LNCAP (cell line): Measurements from ENCODE around the gene ITPRIPL2.

Source experiments
- TF ChIP-seq, protein P1 (sequence below): fragments of 450-650 bp; IDR thresholded peaks from 2 replicates; pipeline ENCODE4 v1.5.1; 2017; ENCODE audit warnings: mild to moderate bottlenecking

ITPRIPL2 gene

GRCh38 chr16:19094542-19095365 lies 19.0 kb upstream of the ITPRIPL2 start:
- TF ChIP-seq, protein P1, sequence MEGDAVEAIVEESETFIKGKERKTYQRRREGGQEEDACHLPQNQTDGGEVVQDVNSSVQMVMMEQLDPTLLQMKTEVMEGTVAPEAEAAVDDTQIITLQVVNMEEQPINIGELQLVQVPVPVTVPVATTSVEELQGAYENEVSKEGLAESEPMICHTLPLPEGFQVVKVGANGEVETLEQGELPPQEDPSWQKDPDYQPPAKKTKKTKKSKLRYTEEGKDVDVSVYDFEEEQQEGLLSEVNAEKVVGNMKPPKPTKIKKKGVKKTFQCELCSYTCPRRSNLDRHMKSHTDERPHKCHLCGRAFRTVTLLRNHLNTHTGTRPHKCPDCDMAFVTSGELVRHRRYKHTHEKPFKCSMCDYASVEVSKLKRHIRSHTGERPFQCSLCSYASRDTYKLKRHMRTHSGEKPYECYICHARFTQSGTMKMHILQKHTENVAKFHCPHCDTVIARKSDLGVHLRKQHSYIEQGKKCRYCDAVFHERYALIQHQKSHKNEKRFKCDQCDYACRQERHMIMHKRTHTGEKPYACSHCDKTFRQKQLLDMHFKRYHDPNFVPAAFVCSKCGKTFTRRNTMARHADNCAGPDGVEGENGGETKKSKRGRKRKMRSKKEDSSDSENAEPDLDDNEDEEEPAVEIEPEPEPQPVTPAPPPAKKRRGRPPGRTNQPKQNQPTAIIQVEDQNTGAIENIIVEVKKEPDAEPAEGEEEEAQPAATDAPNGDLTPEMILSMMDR = no peak

DNA sequence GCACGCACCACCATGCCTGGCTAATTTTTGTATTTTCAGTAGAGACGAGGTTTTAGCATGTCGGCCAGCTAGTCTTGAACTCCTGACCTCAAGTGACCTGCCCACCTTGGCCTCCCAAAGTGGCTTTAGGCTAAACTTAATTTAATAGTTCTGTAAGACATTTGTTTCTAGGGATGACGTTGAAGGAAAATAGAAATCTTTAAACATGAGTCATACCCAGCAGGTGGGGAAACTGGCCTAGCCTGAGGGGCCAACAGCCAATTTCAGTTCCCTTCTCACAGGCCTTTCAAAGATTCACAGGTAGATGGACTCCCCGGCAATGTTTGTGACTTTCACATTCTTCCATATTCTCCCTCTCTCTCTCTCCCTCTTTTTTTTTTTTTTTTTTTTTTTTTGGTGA lies 18.1 kb upstream of the ITPRIPL2 start:
- TF ChIP-seq, protein P1 = no peak

GRCh38 chr16:19098173-19098572 lies 15.6 kb upstream of the ITPRIPL2 start:
- TF ChIP-seq, protein P1 = no peak

- TF ChIP-seq, protein P1 = no peak
These were observed 11.4 kb upstream of the ITPRIPL2 start for GRCh38 chr16:19102187-19102872.

DNA sequence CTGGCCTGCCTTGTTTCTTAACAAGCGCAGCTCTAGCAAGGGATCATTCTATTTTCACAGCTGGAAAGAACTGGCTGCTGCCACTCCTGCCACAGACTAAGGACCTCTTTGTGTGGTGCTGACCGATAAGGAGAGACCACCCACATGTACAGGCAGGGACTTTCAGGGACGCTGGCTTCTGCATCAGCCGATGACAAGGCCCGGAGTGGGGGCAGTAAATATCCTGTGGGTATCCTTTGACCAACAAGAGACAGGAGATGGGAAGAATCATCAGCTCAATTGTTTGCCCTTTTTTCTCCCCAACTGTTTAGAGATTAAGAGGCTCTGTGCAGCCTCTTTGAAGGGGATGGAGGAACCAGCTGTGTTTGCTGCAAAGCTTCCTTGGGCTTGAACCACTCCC lies 9.2 kb upstream of the ITPRIPL2 start:
- TF ChIP-seq, protein P1 = no peak

DNA sequence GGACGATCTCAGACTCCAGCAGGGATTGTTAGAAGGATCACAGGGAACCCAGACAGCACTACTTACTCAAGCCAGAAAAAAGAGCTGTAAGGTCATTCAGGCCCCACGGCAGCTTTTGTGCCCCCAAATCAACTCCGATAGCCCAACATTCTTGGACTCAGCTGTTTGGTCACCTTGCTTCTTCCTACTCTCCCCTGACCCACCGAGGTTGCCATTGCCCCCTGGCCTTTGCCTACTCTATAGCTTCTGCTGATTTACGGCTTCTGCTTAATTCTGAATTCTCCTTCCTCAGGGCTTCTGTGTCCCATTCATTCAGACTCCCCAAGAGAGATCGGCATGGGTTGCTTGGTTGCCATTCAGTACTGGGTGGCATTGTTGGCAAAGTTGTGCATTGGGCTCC lies 8.6 kb upstream of the ITPRIPL2 start:
- TF ChIP-seq, protein P1 = no peak

DNA sequence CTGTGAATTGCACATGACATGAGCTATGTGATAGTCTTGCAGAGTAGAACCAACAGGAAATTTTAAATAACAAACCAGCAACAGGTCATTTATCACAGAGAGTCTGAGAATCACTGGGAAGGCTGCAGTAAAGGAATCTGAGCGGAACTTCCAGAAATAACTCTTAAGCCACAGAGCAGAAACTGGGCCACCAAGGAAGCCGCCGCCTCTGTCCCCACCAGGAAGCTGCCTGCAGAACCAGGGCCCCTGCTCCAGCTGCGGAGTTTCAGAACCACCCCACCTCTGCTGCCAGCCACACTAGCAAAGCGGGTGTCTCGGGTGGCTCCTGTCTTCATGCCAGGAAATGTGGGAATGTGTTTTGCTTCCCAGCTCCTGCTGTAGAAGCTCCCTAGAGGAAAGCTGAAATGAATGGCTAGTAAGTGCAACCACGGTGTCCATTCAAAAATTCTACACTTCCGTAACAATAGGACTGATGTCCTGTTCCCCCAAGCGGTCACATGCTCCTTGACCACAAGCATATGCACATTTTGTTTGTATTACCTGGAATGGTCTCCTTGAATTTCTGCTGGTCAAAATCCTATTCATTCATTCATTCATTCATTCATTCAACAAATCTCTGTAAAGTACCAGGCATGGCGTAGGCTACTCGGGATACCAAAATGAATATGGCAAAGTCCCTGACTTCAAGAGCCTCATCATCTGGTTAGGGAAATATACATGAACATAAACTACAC lies 7.7 kb upstream of the ITPRIPL2 start:
- TF ChIP-seq, protein P1 = no peak
